SIG-M5 (cell line): ENCODE data around the gene UBXN7.
"Not testable (repeated sequence)": the region's sequence is repeated elsewhere in the genome, so short reads cannot be mapped to it uniquely, and the experiment has no call there.

Source experiments
- DNase-seq: peaks from one replicate; lab custom pipeline; 2025; lab: John Stamatoyannopoulos, UW

UBXN7 gene

GRCh38 chr3:196354132-196354531, 78.1 kb downstream of the UBXN7 start:
- no peak for DNase-seq

- no peak for DNase-seq
These were observed 80.7 kb downstream of the UBXN7 start for GRCh38 chr3:196351541-196351940.

- DNase-seq = no peak
These were observed 82.2 kb downstream of the UBXN7 start for GRCh38 chr3:196350067-196350466.

- DNase-seq = no peak
These were observed 83.5 kb downstream of the UBXN7 start for GRCh38 chr3:196348698-196349097.

- DNase-seq = peak; percentile 70
These were observed 87.6 kb downstream of the UBXN7 start for GRCh38 chr3:196344663-196345062.

- not testable (repeated sequence) for DNase-seq
These were observed 88.3 kb downstream of the UBXN7 start for GRCh38 chr3:196343917-196344316.

- DNase-seq = peak; percentile 51
These were observed 91.1 kb downstream of the UBXN7 start for GRCh38 chr3:196341137-196341536.

GRCh38 chr3:196340466-196340865, 91.8 kb downstream of the UBXN7 start:
- DNase-seq = no peak

GRCh38 chr3:196339493-196340254, 92.6 kb downstream of the UBXN7 start:
- no peak for DNase-seq

- DNase-seq = no peak
These were observed 93.2 kb downstream of the UBXN7 start for GRCh38 chr3:196339044-196339443.

GRCh38 chr3:196336319-196337145, 95.7 kb downstream of the UBXN7 start:
- no peak for DNase-seq

- no peak for DNase-seq
These were observed 96.7 kb downstream of the UBXN7 start for GRCh38 chr3:196335503-196335948.

GRCh38 chr3:196334982-196335381, 97.2 kb downstream of the UBXN7 start:
- no peak for DNase-seq

GRCh38 chr3:196332168-196332567, 100.1 kb downstream of the UBXN7 start:
- no peak for DNase-seq

GRCh38 chr3:196327405-196327804, 104.8 kb downstream of the UBXN7 start:
- DNase-seq = no peak

- DNase-seq = no peak
These were observed 105.3 kb downstream of the UBXN7 start for GRCh38 chr3:196326936-196327335.

- no peak for DNase-seq
These were observed 108.5 kb downstream of the UBXN7 start for GRCh38 chr3:196323691-196324090.

- DNase-seq = no peak
These were observed 109.2 kb downstream of the UBXN7 start for GRCh38 chr3:196323016-196323415.

- DNase-seq = no peak
These were observed 111.1 kb downstream of the UBXN7 start for GRCh38 chr3:196321162-196321561.

- DNase-seq = no peak
These were observed 112.1 kb downstream of the UBXN7 start for GRCh38 chr3:196320137-196320536.

GRCh38 chr3:196317687-196318467, 114.3 kb downstream of the UBXN7 start, which contains the start of gene DYNLT2B:
Gene DYNLT2B, minus strand, starts transcription at chr3:196318240. Its CDS starts 88 bp downstream, at chr3:196318152.
- DNase-seq = peak; percentile 35
